ENCODE measurements around the gene ATP10A.

ATP10A gene

DNA sequence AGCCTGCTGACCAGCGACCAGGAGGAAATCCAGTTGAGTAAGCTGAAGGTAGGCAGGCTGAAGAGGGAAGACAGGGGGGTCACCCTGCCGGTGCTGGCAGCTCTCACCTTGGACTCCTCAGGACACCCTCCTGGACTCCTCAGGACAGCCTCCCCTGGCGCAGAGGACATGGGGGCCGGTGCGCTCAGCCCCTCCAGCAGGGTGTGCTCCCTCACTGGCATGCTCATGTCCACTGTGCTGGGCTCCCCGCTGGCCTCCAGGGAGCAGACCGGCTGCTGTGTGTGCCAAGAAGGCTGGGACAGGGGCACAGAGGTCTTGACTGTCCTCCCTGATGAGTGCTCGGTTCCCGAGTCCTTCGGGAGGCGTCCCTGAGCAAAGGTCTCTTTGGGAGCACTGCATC, 183.6 kb downstream of the ATP10A start:
- Histone ChIP-seq H3K4me2 (no peak overlapping the region), H4K20me1 (ENCODE audit: insufficient read depth) (no peaks in the 10 kb centered on the region), H3K4me3 (IDR thresholded peaks at IDR 0.05; ENCODE audit: insufficient read depth, low read depth, low read length) (no peak overlapping the region), H3K36me3 (ENCODE audit: insufficient read depth) (no peaks in the 10 kb centered on the region), H3K27me3 (ENCODE audit: insufficient read depth, low read depth) (no peaks in the 10 kb centered on the region), H3K27ac (no peak overlapping the region), H3K79me2 (ENCODE audit: insufficient read depth, low read depth) (no peaks in the 10 kb centered on the region), H3K9ac (no peak overlapping the region), H3K4me1 (ENCODE audit: low read depth, poor library complexity, severe bottlenecking) (no peaks in the 10 kb centered on the region), H2AFZ (ENCODE audit: low read depth) (no peak overlapping the region)
- TF ChIP-seq, protein P1, sequence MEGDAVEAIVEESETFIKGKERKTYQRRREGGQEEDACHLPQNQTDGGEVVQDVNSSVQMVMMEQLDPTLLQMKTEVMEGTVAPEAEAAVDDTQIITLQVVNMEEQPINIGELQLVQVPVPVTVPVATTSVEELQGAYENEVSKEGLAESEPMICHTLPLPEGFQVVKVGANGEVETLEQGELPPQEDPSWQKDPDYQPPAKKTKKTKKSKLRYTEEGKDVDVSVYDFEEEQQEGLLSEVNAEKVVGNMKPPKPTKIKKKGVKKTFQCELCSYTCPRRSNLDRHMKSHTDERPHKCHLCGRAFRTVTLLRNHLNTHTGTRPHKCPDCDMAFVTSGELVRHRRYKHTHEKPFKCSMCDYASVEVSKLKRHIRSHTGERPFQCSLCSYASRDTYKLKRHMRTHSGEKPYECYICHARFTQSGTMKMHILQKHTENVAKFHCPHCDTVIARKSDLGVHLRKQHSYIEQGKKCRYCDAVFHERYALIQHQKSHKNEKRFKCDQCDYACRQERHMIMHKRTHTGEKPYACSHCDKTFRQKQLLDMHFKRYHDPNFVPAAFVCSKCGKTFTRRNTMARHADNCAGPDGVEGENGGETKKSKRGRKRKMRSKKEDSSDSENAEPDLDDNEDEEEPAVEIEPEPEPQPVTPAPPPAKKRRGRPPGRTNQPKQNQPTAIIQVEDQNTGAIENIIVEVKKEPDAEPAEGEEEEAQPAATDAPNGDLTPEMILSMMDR (conservative IDR thresholded peaks at IDR 0.05; ENCODE audit: low read depth, low read length): no peak

DNA sequence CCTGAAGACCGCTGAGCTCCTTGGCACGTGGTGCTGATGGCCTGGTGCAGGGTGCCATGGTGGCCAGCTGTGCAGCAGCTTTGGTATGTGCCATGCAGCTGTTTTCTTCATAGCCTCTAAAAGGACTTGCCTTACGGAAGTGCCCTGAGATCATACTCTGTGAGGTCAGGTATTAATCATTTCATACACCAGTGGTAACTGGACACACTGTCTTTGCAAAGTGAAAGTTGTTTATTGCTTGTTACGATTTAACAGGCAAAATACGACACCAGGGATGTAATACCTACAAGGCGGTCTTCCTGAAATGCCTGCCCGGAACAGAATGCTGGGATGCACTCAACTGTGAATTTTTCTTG, 184.6 kb downstream of the ATP10A start:
- no peaks in the 10 kb centered on the region for H3K27me3 ChIP-seq (ENCODE audit: insufficient read depth, low read depth)
- no peak overlapping the region for H3K27ac ChIP-seq
- H3K4me3 ChIP-seq (IDR thresholded peaks at IDR 0.05; ENCODE audit: insufficient read depth, low read depth, low read length): no peak overlapping the region
- no peak overlapping the region for H3K4me2 ChIP-seq
- no peaks in the 10 kb centered on the region for H3K36me3 ChIP-seq (ENCODE audit: insufficient read depth)
- no peak overlapping the region for H3K9ac ChIP-seq
- H4K20me1 ChIP-seq (ENCODE audit: insufficient read depth): no peaks in the 10 kb centered on the region
- no peaks in the 10 kb centered on the region for H3K79me2 ChIP-seq (ENCODE audit: insufficient read depth, low read depth)
- no peaks in the 10 kb centered on the region for H3K4me1 ChIP-seq (ENCODE audit: low read depth, poor library complexity, severe bottlenecking)
- TF ChIP-seq, protein P1 (conservative IDR thresholded peaks at IDR 0.05; ENCODE audit: low read depth, low read length): no peak
- H2AFZ ChIP-seq (ENCODE audit: low read depth): no peak overlapping the region

DNA sequence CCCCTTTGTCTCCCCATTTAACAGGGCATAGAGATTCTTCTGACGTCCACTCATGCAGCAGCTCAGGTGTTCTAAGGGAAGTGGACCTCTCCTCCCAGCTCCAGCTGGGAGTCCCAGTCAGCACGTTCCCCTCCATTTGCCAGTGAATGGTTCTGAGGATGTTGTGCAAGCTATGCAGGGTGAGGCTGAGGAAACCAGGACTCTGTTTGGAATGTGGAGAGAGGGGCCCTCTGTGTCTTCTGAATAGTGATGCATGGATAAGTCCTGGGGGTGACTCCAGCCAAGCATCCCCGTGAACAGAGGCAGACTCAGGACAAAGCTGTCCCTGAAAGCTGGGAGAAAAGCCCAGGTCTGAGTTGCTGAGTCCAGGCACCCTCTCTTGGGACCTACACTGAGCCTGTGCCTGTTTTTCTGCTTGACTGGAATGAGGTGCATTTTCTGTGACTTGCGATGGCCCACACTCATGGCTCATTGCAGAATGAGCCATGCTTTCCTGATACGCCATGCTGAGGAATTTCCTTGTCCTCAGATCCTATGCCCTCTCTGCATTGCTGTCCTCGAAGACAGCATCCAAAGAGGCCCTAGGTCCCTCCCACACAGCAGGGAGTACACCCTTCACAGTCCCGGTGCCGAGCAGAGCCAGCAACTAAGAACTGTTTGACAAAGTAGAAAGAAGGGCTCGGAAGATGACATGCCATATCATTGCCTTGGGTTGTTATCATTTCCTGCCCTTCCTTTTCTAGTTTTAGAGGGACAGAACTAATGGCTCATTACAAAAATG, 185.2 kb downstream of the ATP10A start:
- H3K4me1 ChIP-seq (ENCODE audit: low read depth, poor library complexity, severe bottlenecking): no peaks in the 10 kb centered on the region
- TF ChIP-seq, protein P1 (conservative IDR thresholded peaks at IDR 0.05; ENCODE audit: low read depth, low read length): no peak
- no peaks in the 10 kb centered on the region for H4K20me1 ChIP-seq (ENCODE audit: insufficient read depth)
- H3K36me3 ChIP-seq (ENCODE audit: insufficient read depth): no peaks in the 10 kb centered on the region
- no peak overlapping the region for H3K9ac ChIP-seq
- H3K4me2 ChIP-seq: no peak overlapping the region
- H3K79me2 ChIP-seq (ENCODE audit: insufficient read depth, low read depth): no peaks in the 10 kb centered on the region
- H3K27me3 ChIP-seq (ENCODE audit: insufficient read depth, low read depth): no peaks in the 10 kb centered on the region
- H3K4me3 ChIP-seq (IDR thresholded peaks at IDR 0.05; ENCODE audit: insufficient read depth, low read depth, low read length): no peak overlapping the region
- H2AFZ ChIP-seq (ENCODE audit: low read depth): no peak overlapping the region
- no peak overlapping the region for H3K27ac ChIP-seq

DNA sequence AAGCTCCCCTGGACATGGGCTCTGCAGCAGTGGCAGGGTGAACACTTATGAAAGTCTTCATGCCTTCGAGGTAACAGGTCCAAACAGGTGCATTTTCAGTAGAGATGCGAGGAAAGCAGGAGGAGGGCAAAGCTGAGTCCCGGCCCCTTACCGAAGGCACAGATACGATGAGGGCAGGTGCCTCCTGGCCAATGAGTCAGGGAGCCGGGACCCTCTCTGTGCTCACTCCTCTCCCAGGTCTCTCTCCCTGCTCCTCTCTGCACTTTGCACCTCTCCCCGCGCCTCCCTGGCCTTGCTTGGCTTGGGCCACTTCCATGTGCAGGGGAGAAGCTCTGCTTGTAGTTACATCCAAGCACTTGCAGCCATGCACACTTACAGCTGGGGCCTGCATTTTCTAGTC, 187.1 kb downstream of the ATP10A start:
- H3K27ac ChIP-seq: no peak overlapping the region
- no peak overlapping the region for H3K4me2 ChIP-seq
- H3K4me3 ChIP-seq (IDR thresholded peaks at IDR 0.05; ENCODE audit: insufficient read depth, low read depth, low read length): no peak overlapping the region
- no peaks in the 10 kb centered on the region for H4K20me1 ChIP-seq (ENCODE audit: insufficient read depth)
- no peak overlapping the region for H3K9ac ChIP-seq
- no peak overlapping the region for H2AFZ ChIP-seq (ENCODE audit: low read depth)
- no peaks in the 10 kb centered on the region for H3K27me3 ChIP-seq (ENCODE audit: insufficient read depth, low read depth)
- no peaks in the 10 kb centered on the region for H3K79me2 ChIP-seq (ENCODE audit: insufficient read depth, low read depth)
- H3K36me3 ChIP-seq (ENCODE audit: insufficient read depth): no peaks in the 10 kb centered on the region
- no peaks in the 10 kb centered on the region for H3K4me1 ChIP-seq (ENCODE audit: low read depth, poor library complexity, severe bottlenecking)
- TF ChIP-seq, protein P1 (conservative IDR thresholded peaks at IDR 0.05; ENCODE audit: low read depth, low read length): no peak
